T-cell (primary cell): ENCODE measurements around the gene NLGN2. TPM values are rescaled to one million over a fixed set of nuclear protein-coding genes. Genes with fewer than 3 reads are reported as not detected.

Experiments
- ATAC-seq, 4 experiments: fragments of 200-7000 bp in 3 of 4; fragments of 150-1000 bp in 1 of 4; cut with Tn5 transposase; replicated peaks in 1 of 4; 1 replicate in 3 of 4; 2 replicates in 1 of 4; pipeline ENCODE4 v1.10.0; 2021; ENCODE audit warnings: moderate library complexity in 3 of 4, mild to moderate bottlenecking in 2 of 4, moderate number of reproducible peaks in 1 of 4
- CTCF ChIA-PET, 2 donors: fragments of 300-600 bp; sonication (Branson Sonifier 250); formaldehyde crosslinking; loops; one replicate each; lab custom pipeline; 2022; ENCODE audit warnings: antibody characterized with exemption in 2 of 2; lab: Charles Lee
- POLR2A ChIA-PET, 2 donors: fragments of 300-600 bp; sonication (Branson Sonifier 250); formaldehyde crosslinking; loops; one replicate each; lab custom pipeline; 2022; ENCODE audit warnings: antibody characterized with exemption in 2 of 2; lab: Charles Lee
- DNase-seq, 35 experiments: peaks; one replicate each; pipeline versions ENCODE4 v3.0.0 to v3.0.0-alpha.2; 2013 to 2023
- H3K27ac ChIP-seq: one replicate; pipeline ENCODE4 v1.5.1; 2013; ENCODE audit warnings: low read length
- H3K27me3 ChIP-seq, 2 experiments: replicated peaks in 1 of 2; 1 replicate in 1 of 2; 2 replicates in 1 of 2; pipeline versions ENCODE4 v1.6.1 to v1.7.0; 2013; ENCODE audit warnings: low read length in 1 of 2, mixed read lengths in 1 of 2; ENCODE audit not compliant: control insufficient read depth in 2 of 2, insufficient read depth in 2 of 2; ENCODE audit errors: extremely low read depth in 1 of 2
- H3K36me3 ChIP-seq, 2 donors: 1 replicate in 1 of 2; 2 replicates in 1 of 2; pipeline versions ENCODE4 v1.6.1 to v1.7.0; 2013; ENCODE audit warnings: low read length in 1 of 2; ENCODE audit not compliant: control insufficient read depth in 2 of 2, insufficient read depth in 1 of 2; ENCODE audit errors: extremely low read depth in 1 of 2
- H3K4me1 ChIP-seq, 2 experiments: 1 replicate in 1 of 2; 2 replicates in 1 of 2; pipeline versions ENCODE4 v1.6.1 to v1.7.0; 2013; ENCODE audit warnings: low read length in 2 of 2, mixed read lengths in 1 of 2; ENCODE audit not compliant: insufficient read depth in 2 of 2, control insufficient read depth in 1 of 2; ENCODE audit errors: extremely low read depth in 1 of 2
- H3K4me3 ChIP-seq, 2 donors: 1 replicate in 1 of 2; 2 replicates in 1 of 2; pipeline versions ENCODE4 v1.5.1 to v1.7.0; 2013; ENCODE audit warnings: mild to moderate bottlenecking in 2 of 2, low read length in 1 of 2, moderate library complexity in 1 of 2; ENCODE audit not compliant: control insufficient read depth in 1 of 2; ENCODE audit errors: extremely low read depth in 1 of 2
- H3K9me3 ChIP-seq: 2 replicates; pipeline ENCODE4 v1.7.0; 2013
- H3K27ac Mint-ChIP-seq, 2 donors: one replicate each; pipeline ENCODE4 v1.8.0; 2020 to 2021; ENCODE audit warnings: mild to moderate bottlenecking in 2 of 2, mixed read lengths in 2 of 2
- H3K27me3 Mint-ChIP-seq, 2 donors: one replicate each; pipeline ENCODE4 v1.8.0; 2021 to 2022; ENCODE audit warnings: mixed read lengths in 2 of 2
- H3K36me3 Mint-ChIP-seq: one replicate; pipeline ENCODE4 v1.8.0; 2021; ENCODE audit warnings: mixed read lengths
- H3K4me1 Mint-ChIP-seq, 3 donors: one replicate each; pipeline ENCODE4 v1.8.0; 2020 to 2022; ENCODE audit warnings: mixed read lengths in 3 of 3, mild to moderate bottlenecking in 1 of 3
- H3K4me3 Mint-ChIP-seq, 3 donors: one replicate each; pipeline ENCODE4 v1.8.0; 2020 to 2022; ENCODE audit warnings: mild to moderate bottlenecking in 3 of 3, mixed read lengths in 3 of 3, moderate library complexity in 3 of 3
- H3K9me3 Mint-ChIP-seq, 3 donors: one replicate each; pipeline ENCODE4 v1.8.0; 2020 to 2022; ENCODE audit warnings: mixed read lengths in 3 of 3
- WGBS: methylation state at CpG from one replicate; pipeline ENCODE4 v1.1.5; 2013; ENCODE audit warnings: missing lambda C conversion rate; ENCODE audit not compliant: insufficient coverage; 5-methylcytosine and 5-hydroxymethylcytosine counted together
- total RNA-seq, 35 experiments: library from RNA in 6 of 35; stranded (reverse) in 6 of 35; fragments of 120-200 nt in 1 of 35; gene quantifications; one replicate each; pipeline versions ENCODE4 v1.2.1 to v1.2.4 and lab custom pipeline; 2013 to 2026

Gene NLGN2
- total RNA-seq, 5 donors from 2014 or later (not counting 1 experiment from before 2014, with no cell fraction given), result 6.8 to 8.9 (median 8.4) TPM

DNA sequence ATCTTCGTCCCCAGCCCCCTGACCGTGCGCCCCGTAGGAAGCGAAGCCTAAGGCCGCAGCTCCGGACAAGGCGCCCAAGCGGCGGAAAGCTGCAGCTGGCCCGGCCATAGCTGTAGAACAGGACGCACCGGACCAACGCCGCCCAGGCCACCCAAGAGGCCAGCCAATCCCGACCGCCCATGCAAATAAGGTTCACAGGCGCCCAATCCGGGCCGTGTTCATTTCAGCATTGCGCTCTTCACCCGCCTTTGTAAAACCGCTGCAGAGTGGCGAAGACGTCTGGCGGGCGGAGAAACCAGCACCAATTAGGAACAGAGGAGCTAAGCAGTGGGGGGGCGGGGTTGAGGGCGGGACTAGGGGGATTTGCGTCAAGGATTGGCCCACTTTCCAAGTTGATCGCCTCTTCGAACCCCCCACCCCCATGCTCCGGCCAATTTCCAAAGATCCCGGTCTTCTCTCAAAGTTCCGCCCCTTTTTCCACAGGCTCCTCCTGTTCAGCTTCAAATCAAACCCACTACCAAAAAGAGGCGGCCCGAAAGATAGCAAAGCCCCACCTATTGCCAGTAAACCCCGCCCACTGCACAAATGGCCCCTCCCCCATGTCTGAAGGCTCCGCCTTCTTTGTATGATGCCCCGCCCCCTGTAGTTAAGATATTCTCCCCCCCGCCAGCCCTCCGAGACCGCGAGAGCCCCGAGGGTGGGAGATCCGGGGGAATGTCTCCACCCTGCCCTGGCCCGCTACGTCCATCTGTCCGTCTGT is 3.5 kb upstream of the NLGN2 start, which contains the start of gene TMEM256:
TSS of gene TMEM256 (minus strand) at position 121 of the 760 bp plus-strand sequence. CDS start at position 108, 13 bp downstream.
- peak; percentile 86 to 91 (median 90) for ATAC-seq
- H3K4me1 ChIP-seq, result peaks cover 2 to 32% of the 10 kb centered on the region in 2 experiments
- DNase-seq, result peak; percentile 87 to 98 (median 94)
- H3K27ac ChIP-seq, result peak within 1 kb of the TSS; percentile 84
- Mint-ChIP-seq H3K27ac (peak within 1 kb of the TSS; percentile 87 to 96), H3K4me1 (peaks cover 13 to 24% (median 15%) of the 10 kb centered on the region in 3 donors), H3K4me3 (peak within 1 kb of the TSS; percentile 90 to 95 (median 94)), H3K36me3 (peaks cover 3% of the 10 kb centered on the region), H3K9me3 (no peaks in the 10 kb centered on the region), H3K27me3 (peaks cover 0 to 1% of the 10 kb centered on the region in 2 donors)
- ChIA-PET POLR2A (interaction anchor here (0.5 to 1.0 kb wide), 7 partner anchors 10 to 213 kb away, joined by 3 to 8 read pairs (median 5); partner anchors contain the start of genes FXR2 (in 1 of the 2), GPS2 (in 1 of the 2), PLSCR3 (in 1 of the 2) and TMEM102 (in 1 of the 2)), CTCF (interaction anchor here in 1 of 2 donors (0.6 to 1.0 kb wide), 9 partner anchors 10 to 284 kb away, joined by 3 to 21 read pairs (median 3); partner anchors contain the start of genes PLSCR3, SAT2, TMEM102 and TP53)
- no peaks in the 10 kb centered on the region for H3K36me3 ChIP-seq
- H3K9me3 ChIP-seq, result no peaks in the 10 kb centered on the region
- peaks cover 0 to 8% of the 10 kb centered on the region in 2 experiments for H3K27me3 ChIP-seq
- WGBS, result under 1% methylated on average over 34 of the region's 49 CpGs
- H3K4me3 ChIP-seq, result peak within 1 kb of the TSS; percentile 92 to 93

GRCh38 chr17:7404737-7405349 is 2.8 kb upstream of the NLGN2 start:
- H3K4me3 Mint-ChIP-seq, result peak overlapping the region; percentile 90 to 95 (median 94)
- Histone ChIP-seq H3K27ac (no peak overlapping the region), H3K9me3 (no peaks in the 10 kb centered on the region), H3K27me3 (peaks cover 0 to 8% of the 10 kb centered on the region in 2 experiments), H3K4me1 (peaks cover 2 to 32% of the 10 kb centered on the region in 2 experiments), H3K36me3 (no peaks in the 10 kb centered on the region), H3K4me3 (peak overlapping the region; percentile 61 to 93)
- 2% methylated on average over 43 of the region's 65 CpGs for WGBS
- H3K9me3 Mint-ChIP-seq, result no peaks in the 10 kb centered on the region
- H3K27ac Mint-ChIP-seq, result peak overlapping the region; percentile 87 to 96
- H3K27me3 Mint-ChIP-seq, result peaks cover 0 to 1% of the 10 kb centered on the region in 2 donors
- DNase-seq (peak in 26 of 35 experiments; percentile 54 to 84 (median 70)), ATAC-seq (peak; percentile 54 to 59 (median 57))
- CTCF ChIA-PET, result interaction anchor here in 1 of 2 donors (0.8 to 1.0 kb wide), 7 partner anchors 11 to 283 kb away, joined by 3 to 21 read pairs (median 3); partner anchors contain the start of genes PLSCR3, SAT2, TMEM102 and TP53
- POLR2A ChIA-PET, result interaction anchor here in 1 of 2 donors (1.0 kb wide), 3 partner anchors 10 to 39 kb away, joined by 5 to 8 read pairs (median 6); partner anchors contain the start of genes PLSCR3 and TMEM102
- H3K36me3 Mint-ChIP-seq, result peaks cover 3% of the 10 kb centered on the region
- H3K4me1 Mint-ChIP-seq, result peaks cover 14 to 25% (median 15%) of the 10 kb centered on the region in 3 donors

DNA sequence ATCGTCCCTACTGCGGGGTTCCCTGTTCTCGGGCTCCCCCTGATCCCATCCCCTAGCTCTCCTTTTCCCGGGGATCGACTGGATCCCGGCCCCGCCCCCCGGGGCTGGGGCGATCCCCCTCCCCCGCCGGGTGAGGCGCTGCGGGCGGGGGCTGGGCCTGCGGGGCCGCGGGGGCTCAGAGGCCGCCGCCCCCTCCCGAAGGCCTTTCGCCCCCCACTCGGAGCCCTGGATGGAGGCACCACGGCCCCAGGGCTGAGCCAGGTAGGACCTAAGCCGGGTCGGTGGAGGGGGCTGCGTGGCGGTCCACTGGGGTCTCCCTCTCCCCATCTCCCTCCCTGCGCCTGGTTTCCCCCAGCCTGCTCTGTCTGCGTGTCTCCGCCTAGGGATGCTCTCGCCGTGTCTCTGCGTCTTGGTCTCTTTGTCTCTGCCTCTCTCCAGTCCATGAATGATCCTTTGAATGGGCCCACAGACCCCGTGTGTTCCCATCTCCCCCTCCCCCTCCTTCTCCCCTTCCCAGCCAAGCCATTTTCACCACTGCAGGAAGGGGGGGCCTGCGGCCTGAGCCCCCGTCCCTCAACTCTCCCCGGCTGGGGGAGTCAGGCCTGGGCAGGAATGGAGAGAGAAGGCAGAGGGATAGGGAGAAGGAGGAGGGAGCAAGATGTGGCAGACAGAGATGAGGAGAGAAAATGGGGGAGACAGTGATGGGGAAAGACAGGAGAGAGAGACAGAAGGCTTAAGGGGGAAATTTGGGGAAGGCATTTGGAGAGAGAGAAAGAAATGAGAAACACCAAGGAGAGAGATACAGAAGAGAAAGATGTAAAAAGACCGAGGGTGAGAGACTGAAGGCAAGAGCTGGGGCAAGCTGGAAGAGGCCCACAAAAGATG is 2.1 kb upstream of the NLGN2 start:
- DNase-seq (no peak), ATAC-seq (no peak)
- peak overlapping the region; percentile 61 to 93 for H3K4me3 ChIP-seq
- Mint-ChIP-seq H3K27me3 (peaks cover 0 to 1% of the 10 kb centered on the region in 2 donors), H3K4me3 (peak overlapping the region; percentile 75 to 90 (median 80)), H3K36me3 (peaks cover 3% of the 10 kb centered on the region), H3K4me1 (peaks cover 14 to 25% (median 15%) of the 10 kb centered on the region in 3 donors), H3K27ac (peak overlapping the region in 1 of 2 donors; percentile 28), H3K9me3 (no peaks in the 10 kb centered on the region)
- WGBS, result 52% methylated on average over 23 of the region's 38 CpGs
- H3K27me3 ChIP-seq, result peaks cover 0 to 8% of the 10 kb centered on the region in 2 experiments
- no peaks in the 10 kb centered on the region for H3K9me3 ChIP-seq
- CTCF ChIA-PET, result no interaction called here
- POLR2A ChIA-PET, result no interaction called here
- H3K36me3 ChIP-seq, result no peaks in the 10 kb centered on the region
- peaks cover 2 to 32% of the 10 kb centered on the region in 2 experiments for H3K4me1 ChIP-seq
- H3K27ac ChIP-seq, result no peak overlapping the region

- peaks cover 2 to 32% of the 10 kb centered on the region in 2 experiments for H3K4me1 ChIP-seq
- peak overlapping the region; percentile 68 to 90 (median 77) for H3K4me3 Mint-ChIP-seq
- H3K27me3 ChIP-seq, result peaks cover 0 to 10% of the 10 kb centered on the region in 2 experiments
- 76% methylated on average over 6 of the region's 12 CpGs for WGBS
- CTCF ChIA-PET, result interaction anchor here in 1 of 2 donors (0.5 kb wide), 1 partner anchor 213 kb away, joined by 3 read pairs; no protein-coding TSS in a partner anchor
- DNase-seq (peak in 1 of 35 experiments; percentile 24), ATAC-seq (no peak)
- H3K4me3 ChIP-seq, result no peak overlapping the region
- H3K36me3 Mint-ChIP-seq, result peaks cover 3% of the 10 kb centered on the region
- H3K9me3 ChIP-seq, result no peaks in the 10 kb centered on the region
- H3K27ac Mint-ChIP-seq, result peak overlapping the region in 1 of 2 donors; percentile 28
- H3K9me3 Mint-ChIP-seq, result no peaks in the 10 kb centered on the region
- peaks cover 0 to 1% of the 10 kb centered on the region in 2 donors for H3K27me3 Mint-ChIP-seq
- POLR2A ChIA-PET, result interaction anchor here in 1 of 2 donors (0.6 kb wide), 1 partner anchor 47 kb away, joined by 3 read pairs; no protein-coding TSS in a partner anchor
- peaks cover 14 to 25% (median 15%) of the 10 kb centered on the region in 3 donors for H3K4me1 Mint-ChIP-seq
- no peak overlapping the region for H3K27ac ChIP-seq
- no peaks in the 10 kb centered on the region for H3K36me3 ChIP-seq
These were observed 1.3 kb upstream of the NLGN2 start for GRCh38 chr17:7406235-7406825.

GRCh38 chr17:7407082-7407481 is 563 bp upstream of the NLGN2 start:
- DNase-seq (no peak), ATAC-seq (no peak)
- Histone ChIP-seq H3K9me3 (no peaks in the 10 kb centered on the region), H3K36me3 (no peaks in the 10 kb centered on the region), H3K4me3 (no peak overlapping the region), H3K4me1 (peaks cover 2 to 32% of the 10 kb centered on the region in 2 experiments), H3K27me3 (peaks cover 0 to 10% of the 10 kb centered on the region in 2 experiments), H3K27ac (no peak overlapping the region)
- Mint-ChIP-seq H3K27me3 (peaks cover 0 to 1% of the 10 kb centered on the region in 2 donors), H3K4me1 (peaks cover 12 to 25% (median 15%) of the 10 kb centered on the region in 3 donors), H3K36me3 (no peaks in the 10 kb centered on the region), H3K9me3 (no peaks in the 10 kb centered on the region), H3K4me3 (peak overlapping the region; percentile 6 to 90 (median 10)), H3K27ac (no peak overlapping the region)
- 93% methylated on average over 3 of the region's 13 CpGs for WGBS
- POLR2A ChIA-PET, result interaction anchor here in 1 of 2 donors (0.6 kb wide), 1 partner anchor 47 kb away, joined by 3 read pairs; no protein-coding TSS in a partner anchor
- CTCF ChIA-PET, result interaction anchor here in 1 of 2 donors (0.5 kb wide), 1 partner anchor 213 kb away, joined by 3 read pairs; no protein-coding TSS in a partner anchor
